Epithelial cell of proximal tubule (primary cell): Measurements from ENCODE around the gene GOLGA8B. TPM values are rescaled to one million over a fixed set of nuclear protein-coding genes. Genes with fewer than 3 reads are reported as not detected.
"Not testable (repeated sequence)": the region's sequence is repeated elsewhere in the genome, so short reads cannot be mapped to it uniquely, and the experiment has no call there.

Experiments
- DNase-seq: peaks from one replicate; pipeline ENCODE4 v3.0.0-alpha.2; 2011; ENCODE audit warnings: low read depth
- H3K4me3 ChIP-seq: 2 replicates; pipeline ENCODE4 v1.5.1; 2011; ENCODE audit warnings: low read depth, mild to moderate bottlenecking, low read length
- CTCF ChIP-seq: conservative IDR thresholded peaks from 2 replicates; pipeline ENCODE4 v1.5.1; 2012; ENCODE audit warnings: low read depth, mild to moderate bottlenecking, low read length
- total RNA-seq: library from RNA; depleted of rRNA; stranded (reverse); fragments of >200 nt; gene quantifications from 2 replicates; pipeline ENCODE4 v1.2.3, GENCODE V29; 2015

The GOLGA8B gene
- total RNA-seq, 1 donor from 2014 or later, result 56.4 TPM

GRCh38 chr15:34582461-34583371 is 735 bp downstream of the GOLGA8B start:
- peak overlapping the region; percentile 88 for H3K4me3 ChIP-seq
- no peak for TF ChIP-seq CTCF
- no peak for DNase-seq

- peak overlapping the region; percentile 88 for H3K4me3 ChIP-seq
- not testable (repeated sequence) for DNase-seq
These were observed 1.6 kb downstream of the GOLGA8B start for GRCh38 chr15:34581687-34582460.

- TF ChIP-seq CTCF, result no peak
- DNase-seq, result no peak
- no peak overlapping the region for H3K4me3 ChIP-seq
These were observed 2.4 kb downstream of the GOLGA8B start for GRCh38 chr15:34581043-34581365.

- not testable (repeated sequence) for H3K4me3 ChIP-seq, DNase-seq
These were observed 3.0 kb downstream of the GOLGA8B start for GRCh38 chr15:34580251-34581042.

GRCh38 chr15:34578283-34578674 is 5.2 kb downstream of the GOLGA8B start:
- H3K4me3 ChIP-seq, result no peak overlapping the region
- no peak for DNase-seq
- TF ChIP-seq CTCF, result no peak

- not testable (repeated sequence) for DNase-seq, H3K4me3 ChIP-seq
These were observed 5.7 kb downstream of the GOLGA8B start for GRCh38 chr15:34577658-34578282.

- DNase-seq, H3K4me3 ChIP-seq: not testable (repeated sequence)
These were observed 8.4 kb downstream of the GOLGA8B start for GRCh38 chr15:34575035-34575434.

GRCh38 chr15:34572921-34573320 is 10.5 kb downstream of the GOLGA8B start:
- not testable (repeated sequence) for H3K4me3 ChIP-seq, DNase-seq

GRCh38 chr15:34572019-34572641 is 11.3 kb downstream of the GOLGA8B start:
- DNase-seq, result not testable (repeated sequence)

GRCh38 chr15:34569670-34570396 is 13.6 kb downstream of the GOLGA8B start:
- not testable (repeated sequence) for DNase-seq, H3K4me3 ChIP-seq

More at GRCh38 chr15:34572019-34572641, 11.3 kb downstream of the GOLGA8B start:
- H3K4me3 ChIP-seq, result not testable (repeated sequence)

GRCh38 chr15:34567174-34567573 is 16.3 kb downstream of the GOLGA8B start:
- H3K4me3 ChIP-seq, DNase-seq: not testable (repeated sequence)

- not testable (repeated sequence) for H3K4me3 ChIP-seq, DNase-seq
These were observed 18.7 kb downstream of the GOLGA8B start for GRCh38 chr15:34564711-34565110.

- H3K4me3 ChIP-seq, DNase-seq: not testable (repeated sequence)
These were observed 22.6 kb downstream of the GOLGA8B start for GRCh38 chr15:34560814-34561213.
